ENCODE data around the gene TMEM50B.
"Not testable (repeated sequence)": the region's sequence is repeated elsewhere in the genome, so short reads cannot be mapped to it uniquely, and the experiment has no call there.

TMEM50B gene

GRCh38 chr21:33477066-33477465 lies 2.7 kb downstream of the TMEM50B start:
- no peak for ATAC-seq

- ATAC-seq: no peak
Measured at GRCh38 chr21:33473344-33473743, 6.4 kb downstream of the TMEM50B start.

GRCh38 chr21:33470701-33471100 lies 9.1 kb downstream of the TMEM50B start:
- no peak for ATAC-seq

GRCh38 chr21:33469183-33469582 lies 10.6 kb downstream of the TMEM50B start:
- not testable (repeated sequence) for ATAC-seq

- no peak for ATAC-seq
Measured at GRCh38 chr21:33461538-33462250, 18.1 kb downstream of the TMEM50B start.

GRCh38 chr21:33458861-33459260 lies 20.9 kb downstream of the TMEM50B start:
- no peak for ATAC-seq

GRCh38 chr21:33455686-33456446 lies 23.9 kb downstream of the TMEM50B start:
- peak; percentile 48 to 49 for ATAC-seq

- no peak for ATAC-seq
Measured at GRCh38 chr21:33452362-33452761, 27.4 kb downstream of the TMEM50B start.

GRCh38 chr21:33451634-33452071 lies 28.1 kb downstream of the TMEM50B start:
- no peak for ATAC-seq

- ATAC-seq: no peak
Measured at GRCh38 chr21:33449616-33450015, 30.2 kb downstream of the TMEM50B start.

- not testable (repeated sequence) for ATAC-seq
Measured at GRCh38 chr21:33446620-33447019, 33.2 kb downstream of the TMEM50B start.

GRCh38 chr21:33444499-33444898 lies 35.3 kb downstream of the TMEM50B start:
- ATAC-seq: no peak

- ATAC-seq: no peak
Measured at GRCh38 chr21:33443194-33443593, 36.6 kb downstream of the TMEM50B start.

GRCh38 chr21:33441489-33442477 lies 38.0 kb downstream of the TMEM50B start:
- ATAC-seq: peak in 1 of 2 donors; percentile 21

GRCh38 chr21:33437140-33437539 lies 42.6 kb downstream of the TMEM50B start:
- no peak for ATAC-seq

GRCh38 chr21:33434770-33435360 lies 44.9 kb downstream of the TMEM50B start:
- ATAC-seq: peak; percentile 94 to 95

GRCh38 chr21:33433425-33434114 lies 46.2 kb downstream of the TMEM50B start:
- ATAC-seq: no peak

- ATAC-seq: no peak
Measured at GRCh38 chr21:33433001-33433400, 46.8 kb downstream of the TMEM50B start.

- ATAC-seq: no peak
Measured at GRCh38 chr21:33432496-33432895, 47.3 kb downstream of the TMEM50B start.

GRCh38 chr21:33430858-33431257 lies 48.9 kb downstream of the TMEM50B start:
- no peak for ATAC-seq

- ATAC-seq: no peak
Measured at GRCh38 chr21:33428669-33429068, 51.1 kb downstream of the TMEM50B start.

- no peak for ATAC-seq
Measured at GRCh38 chr21:33427051-33427450, 52.7 kb downstream of the TMEM50B start.
